OCI-LY7 (cell line): ENCODE data around the gene IGSF23. TPM values are rescaled to one million over a fixed set of nuclear protein-coding genes. Genes with fewer than 3 reads are reported as not detected.

Source experiments
- BruUV-seq: library from RNA; stranded (reverse); fragments of 400-500 nt; replicated peaks from 2 replicates; lab custom pipeline; 2021; lab: Mats Ljungman, UMichigan
- CTCF ChIA-PET: fragments of 300-600 bp; sonication (Branson Sonifier 250); formaldehyde crosslinking; loops from one replicate; lab custom pipeline; 2022; ENCODE audit warnings: antibody characterized with exemption; ENCODE audit not compliant: unreplicated experiment; lab: Charles Lee
- POLR2A ChIA-PET: fragments of 300-600 bp; sonication (Branson Sonifier 250); formaldehyde crosslinking; loops from one replicate; lab custom pipeline; 2022; ENCODE audit warnings: antibody characterized with exemption; lab: Charles Lee
- DNase-seq: peaks from one replicate; pipeline ENCODE4 v3.0.0-alpha.2; 2015; ENCODE audit warnings: low spot score
- H2AFZ ChIP-seq: fragments of 200-600 bp; sonication (generic), shearing (Covaris generic); 2 replicates; pipeline ENCODE4 v1.6.1; 2014; ENCODE audit warnings: mild to moderate bottlenecking, antibody characterized with exemption, low read length, moderate library complexity
- H3K27ac ChIP-seq: fragments of 200-600 bp; sonication (generic); 2 replicates; pipeline ENCODE4 v1.5.1; 2014; ENCODE audit warnings: mixed run types, low read depth, mild to moderate bottlenecking, moderate library complexity, low read length, inconsistent platforms; ENCODE audit not compliant: poor library complexity, severe bottlenecking
- H3K36me3 ChIP-seq: fragments of 200-600 bp; sonication (generic); 2 replicates; pipeline ENCODE4 v1.6.1; 2014; ENCODE audit warnings: mild to moderate bottlenecking, antibody characterized with exemption, low read length, moderate library complexity, mixed read lengths; ENCODE audit not compliant: insufficient read depth
- H3K4me1 ChIP-seq: fragments of 200-600 bp; sonication (generic); 2 replicates; pipeline ENCODE4 v1.5.1; 2014; ENCODE audit warnings: mild to moderate bottlenecking, low read length; ENCODE audit not compliant: insufficient read depth, poor library complexity, severe bottlenecking
- H3K4me2 ChIP-seq: fragments of 200-600 bp; sonication (generic); 2 replicates; pipeline ENCODE4 v1.6.1; 2014; ENCODE audit warnings: mild to moderate bottlenecking, low read length
- H3K4me3 ChIP-seq: fragments of 200-600 bp; sonication (generic); 2 replicates; pipeline ENCODE4 v1.5.1; 2014; ENCODE audit warnings: mild to moderate bottlenecking, low read depth, low read length; ENCODE audit not compliant: poor library complexity, severe bottlenecking
- H3K79me2 ChIP-seq: fragments of 200-600 bp; sonication (generic); 2 replicates; pipeline ENCODE4 v1.6.1; 2016; ENCODE audit warnings: low read depth, mild to moderate bottlenecking, low read length, moderate library complexity, mixed read lengths; ENCODE audit not compliant: insufficient read depth
- H3K9me2 ChIP-seq: fragments of 200-600 bp; sonication (generic); 2 replicates; pipeline ENCODE4 v1.6.1; 2016; ENCODE audit warnings: mild to moderate bottlenecking, low read length, mixed read lengths; ENCODE audit not compliant: insufficient read depth
- H3K9me3 ChIP-seq: fragments of 200-600 bp; sonication (generic); 2 replicates; pipeline ENCODE4 v1.6.1; 2014; ENCODE audit warnings: mild to moderate bottlenecking, mixed run types, low read length, mixed read lengths
- H4K20me1 ChIP-seq: fragments of 200-600 bp; sonication (generic); 2 replicates; pipeline ENCODE4 v1.6.1; 2014; ENCODE audit warnings: mild to moderate bottlenecking, antibody characterized with exemption, low read length, moderate library complexity, mixed read lengths; ENCODE audit not compliant: insufficient read depth
- EZH2phosphoT487 ChIP-seq: fragments of 200-600 bp; sonication (generic); IDR thresholded peaks from 2 replicates; pipeline ENCODE4 v1.6.1; 2018; ENCODE audit warnings: low read depth, borderline replicate concordance, mild to moderate bottlenecking, mixed run types, antibody characterized with exemption, low read length, moderate library complexity, mixed read lengths
- intact Hi-C: fragments of 100-400 bp; cut with micrococcal nuclease; formaldehyde crosslinking; loops from one replicate; pipeline ENCODE4 v1.10.0; 2022; ENCODE audit not compliant: unreplicated experiment
- total RNA-seq, 2 experiments: library from RNA; depleted of rRNA in 1 of 2; stranded (reverse); fragments of >200 nt in 1 of 2; shearing (Covaris generic) in 1 of 2; gene quantifications; 2 replicates each; pipeline ENCODE4 v1.2.3, GENCODE V29; 2014 to 2022
- TF ChIP-seq, protein P1 (sequence below): fragments of 200-600 bp; sonication (generic); conservative IDR thresholded peaks from 2 replicates; pipeline ENCODE4 v1.5.1; 2014; ENCODE audit warnings: mild to moderate bottlenecking, antibody characterized with exemption, low read length, moderate library complexity, mixed read lengths

The IGSF23 gene
- total RNA-seq, 2 experiments from 2014 or later, result not detected

- Histone ChIP-seq H2AFZ (no peak overlapping the region), H3K79me2 (no peaks in the 10 kb centered on the region), H3K27ac (no peak overlapping the region), H3K4me1 (no peaks in the 10 kb centered on the region), H3K4me3 (no peak overlapping the region), H3K36me3 (no peaks in the 10 kb centered on the region), H4K20me1 (no peaks in the 10 kb centered on the region), H3K9me3 (no peaks in the 10 kb centered on the region), H3K9me2 (no peaks in the 10 kb centered on the region), H3K4me2 (no peak overlapping the region)
- ChIA-PET CTCF (no interaction called here), POLR2A (no interaction called here)
- DNase-seq, result no peak
- TF ChIP-seq EZH2phosphoT487, result no peak
- TF ChIP-seq, protein P1, sequence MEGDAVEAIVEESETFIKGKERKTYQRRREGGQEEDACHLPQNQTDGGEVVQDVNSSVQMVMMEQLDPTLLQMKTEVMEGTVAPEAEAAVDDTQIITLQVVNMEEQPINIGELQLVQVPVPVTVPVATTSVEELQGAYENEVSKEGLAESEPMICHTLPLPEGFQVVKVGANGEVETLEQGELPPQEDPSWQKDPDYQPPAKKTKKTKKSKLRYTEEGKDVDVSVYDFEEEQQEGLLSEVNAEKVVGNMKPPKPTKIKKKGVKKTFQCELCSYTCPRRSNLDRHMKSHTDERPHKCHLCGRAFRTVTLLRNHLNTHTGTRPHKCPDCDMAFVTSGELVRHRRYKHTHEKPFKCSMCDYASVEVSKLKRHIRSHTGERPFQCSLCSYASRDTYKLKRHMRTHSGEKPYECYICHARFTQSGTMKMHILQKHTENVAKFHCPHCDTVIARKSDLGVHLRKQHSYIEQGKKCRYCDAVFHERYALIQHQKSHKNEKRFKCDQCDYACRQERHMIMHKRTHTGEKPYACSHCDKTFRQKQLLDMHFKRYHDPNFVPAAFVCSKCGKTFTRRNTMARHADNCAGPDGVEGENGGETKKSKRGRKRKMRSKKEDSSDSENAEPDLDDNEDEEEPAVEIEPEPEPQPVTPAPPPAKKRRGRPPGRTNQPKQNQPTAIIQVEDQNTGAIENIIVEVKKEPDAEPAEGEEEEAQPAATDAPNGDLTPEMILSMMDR, result no peak
- no TSS peak for BruUV-seq
- intact Hi-C loops, result no loop called here
Measured at GRCh38 chr19:44646049-44646416, 32.7 kb downstream of the IGSF23 start.

DNA sequence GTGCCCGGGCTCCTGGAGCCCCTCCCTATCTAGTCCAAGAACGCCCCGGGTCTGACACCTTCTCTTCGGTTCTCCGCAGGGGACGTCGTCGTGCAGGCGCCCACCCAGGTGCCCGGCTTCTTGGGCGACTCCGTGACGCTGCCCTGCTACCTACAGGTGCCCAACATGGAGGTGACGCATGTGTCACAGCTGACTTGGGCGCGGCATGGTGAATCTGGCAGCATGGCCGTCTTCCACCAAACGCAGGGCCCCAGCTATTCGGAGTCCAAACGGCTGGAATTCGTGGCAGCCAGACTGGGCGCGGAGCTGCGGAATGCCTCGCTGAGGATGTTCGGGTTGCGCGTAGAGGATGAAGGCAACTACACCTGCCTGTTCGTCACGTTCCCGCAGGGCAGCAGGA, 33.8 kb downstream of the IGSF23 start:
- no peaks in the 10 kb centered on the region for H3K9me3 ChIP-seq
- no peaks in the 10 kb centered on the region for H3K9me2 ChIP-seq
- POLR2A ChIA-PET, result no interaction called here
- H3K79me2 ChIP-seq, result no peaks in the 10 kb centered on the region
- no peaks in the 10 kb centered on the region for H3K4me1 ChIP-seq
- no peaks in the 10 kb centered on the region for H3K36me3 ChIP-seq
- no peaks in the 10 kb centered on the region for H4K20me1 ChIP-seq
- H3K27ac ChIP-seq, result no peak overlapping the region
- TF ChIP-seq, protein P1, result no peak
- TF ChIP-seq EZH2phosphoT487, result no peak
- H3K4me3 ChIP-seq, result no peak overlapping the region
- no peak overlapping the region for H3K4me2 ChIP-seq
- CTCF ChIA-PET, result no interaction called here
- no peak for DNase-seq
- BruUV-seq, result no TSS peak
- no peak overlapping the region for H2AFZ ChIP-seq
- intact Hi-C loops, result no loop called here

GRCh38 chr19:44648631-44649251, 35.4 kb downstream of the IGSF23 start:
- H3K9me3 ChIP-seq, result no peaks in the 10 kb centered on the region
- H3K9me2 ChIP-seq, result no peaks in the 10 kb centered on the region
- DNase-seq, result no peak
- BruUV-seq, result no TSS peak
- TF ChIP-seq, protein P1, result no peak
- TF ChIP-seq EZH2phosphoT487, result no peak
- intact Hi-C loops, result no loop called here
- no peaks in the 10 kb centered on the region for H4K20me1 ChIP-seq
- H3K4me2 ChIP-seq, result no peak overlapping the region
- H3K27ac ChIP-seq, result no peak overlapping the region
- H3K4me3 ChIP-seq, result no peak overlapping the region
- no peaks in the 10 kb centered on the region for H3K4me1 ChIP-seq
- no peak overlapping the region for H2AFZ ChIP-seq
- POLR2A ChIA-PET, result no interaction called here
- no peaks in the 10 kb centered on the region for H3K79me2 ChIP-seq
- CTCF ChIA-PET, result no interaction called here
- H3K36me3 ChIP-seq, result no peaks in the 10 kb centered on the region
